ENCODE measurements around the gene DOK4. TPM values are rescaled to one million over a fixed set of nuclear protein-coding genes. Genes with fewer than 3 reads are reported as not detected.

The DOK4 gene
- total and polyA plus RNA-seq, 2 donors (not counting 3 experiments of a cell fraction or from before 2014, with no cell fraction given): 22.3 to 23.4 TPM

DNA sequence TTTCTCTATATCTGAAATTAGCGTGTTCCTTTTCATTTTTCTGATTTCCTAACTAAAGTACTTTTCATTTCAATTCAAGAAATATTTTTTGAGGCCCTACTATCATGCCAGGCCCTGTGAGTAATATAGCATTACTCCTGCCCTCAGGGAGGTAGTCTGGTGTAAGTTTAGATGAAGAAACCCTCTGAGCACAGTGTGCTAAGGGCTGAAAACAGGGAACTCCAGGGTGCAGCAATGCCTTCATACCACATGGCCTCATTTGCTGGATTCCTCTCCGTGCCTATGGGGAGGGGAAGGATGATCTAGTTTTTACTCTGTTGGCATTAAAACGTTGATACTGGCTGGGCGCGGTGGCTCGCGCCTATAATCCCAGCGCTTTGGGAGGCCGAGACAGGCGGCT is 34.3 kb downstream of the DOK4 start:
- no peak overlapping the region for H3K27ac ChIP-seq (ENCODE audit: insufficient read depth, low read depth, low read length)
- H3K36me3 ChIP-seq (ENCODE audit: control insufficient read depth in 2 of 2, extremely low read depth in 1 of 2, insufficient read depth in 2 of 2, low read length in 2 of 2): peaks cover 2 to 26% of the 10 kb centered on the region in 2 experiments
- H3K9me3 ChIP-seq (replicated peaks; ENCODE audit: control insufficient read depth, insufficient read depth, low read length): no peaks in the 10 kb centered on the region
- H3K4me2 ChIP-seq (ENCODE audit: insufficient read depth, low read length): no peak overlapping the region
- FAIRE-seq (no peak), DNase-seq (ENCODE audit: low read depth, low spot score) (no peak)
- no peaks in the 10 kb centered on the region for H3K9me1 ChIP-seq (replicated peaks; ENCODE audit: control insufficient read depth, extremely low read depth, insufficient read depth, low read length)
- no peak overlapping the region for H3K9ac ChIP-seq (replicated peaks; ENCODE audit: extremely low read depth, insufficient read depth, low read length)
- no peak overlapping the region for H3K4me3 ChIP-seq (replicated peaks in 1 of 3; ENCODE audit: insufficient read depth in 1 of 3, low read depth in 1 of 3, low read length in 3 of 3)
- ChIA-PET POLR2A (no interaction called here), CTCF (interaction anchor here (1.9 kb wide), 1 partner anchor 10 kb away, joined by 6 read pairs; the partner anchor contains the start of gene POLR2C)
- no peaks in the 10 kb centered on the region for H3K27me3 ChIP-seq (ENCODE audit: control insufficient read depth in 2 of 2, insufficient read depth in 2 of 2, low read length in 2 of 2)
- TF ChIP-seq GATA2 (IDR thresholded peaks at IDR 0.05; ENCODE audit: insufficient read depth, insufficient read length, low read depth, low read length) (no peak), JUN (IDR thresholded peaks at IDR 0.05; ENCODE audit: borderline replicate concordance, insufficient read depth, insufficient read length, low read depth) (no peak), EZH2 (IDR thresholded peaks at IDR 0.05; ENCODE audit: borderline replicate concordance, low read depth, low read length, severe bottlenecking) (no peak), FOS (IDR thresholded peaks at IDR 0.05; ENCODE audit: borderline replicate concordance, insufficient read depth, low read length) (no peak), POLR2A (IDR thresholded peaks at IDR 0.05; ENCODE audit: low read depth, low read length) (no peak)
- dilution Hi-C loops (cut with MboI; ENCODE audit: extremely low pct_ligation_motif_present, low sequenced_read_pairs) (no loop called here), intact Hi-C loops (cut with micrococcal nuclease) (no loop called here)
- H4K20me1 ChIP-seq (replicated peaks; ENCODE audit: control insufficient read depth, extremely low read depth, insufficient read depth, low read length): no peaks in the 10 kb centered on the region
- H2AFZ ChIP-seq (ENCODE audit: low read depth, low read length): no peak overlapping the region
- peaks cover 5% of the 10 kb centered on the region for H3K4me1 ChIP-seq (ENCODE audit: control insufficient read depth, extremely low read depth, insufficient read depth, low read length)
- H3K79me2 ChIP-seq (ENCODE audit: control insufficient read depth, insufficient read depth, low read length): peaks cover 12% of the 10 kb centered on the region
- no TSS peak for BruUV-seq (replicated peaks)

DNA sequence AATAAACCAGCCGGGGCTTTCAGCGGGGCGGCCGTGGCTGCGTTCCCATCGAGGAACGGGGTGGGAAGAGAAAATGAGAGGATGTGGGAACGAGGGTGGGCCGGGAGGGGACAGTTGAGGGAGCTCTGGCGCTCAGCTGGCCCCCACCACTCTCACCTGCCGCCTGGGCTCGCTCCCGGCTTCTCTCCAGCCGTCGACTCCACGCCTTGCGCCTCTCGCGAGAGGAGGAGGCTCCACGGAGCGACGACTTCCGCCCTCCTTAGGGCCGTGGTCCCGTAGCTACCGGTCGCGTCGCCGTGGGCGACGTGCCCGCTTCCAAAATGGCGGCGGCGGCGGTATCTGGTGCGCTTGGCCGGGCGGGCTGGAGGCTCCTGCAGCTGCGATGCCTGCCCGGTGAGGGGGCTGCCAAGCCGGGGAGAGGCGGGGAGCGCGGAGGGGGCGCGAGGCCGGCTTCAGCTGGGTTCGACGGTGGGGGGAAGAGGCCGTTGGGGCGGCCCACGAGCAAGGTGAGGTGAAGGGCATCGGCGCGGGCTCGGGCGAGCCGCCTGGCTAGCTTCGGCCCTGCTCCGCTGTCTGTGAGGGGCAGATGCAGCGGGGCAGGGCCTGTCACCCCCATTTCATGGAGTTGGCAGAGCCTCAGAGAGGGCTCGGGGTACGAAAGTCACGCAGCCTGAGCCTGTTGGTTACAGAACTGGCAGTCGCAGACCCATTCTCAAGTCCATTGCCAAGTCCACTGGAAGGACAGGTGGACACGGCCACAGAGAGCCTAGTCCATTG is 38.9 kb downstream of the DOK4 start, which contains the start of the genes CIAPIN1 and COQ9:
Gene CIAPIN1, minus strand, starts transcription at position 200 of the 777 bp plus-strand sequence. CDS start 6,457 bp downstream, outside the sequence.
Gene COQ9, plus strand, starts transcription at position 294 of the 777 bp plus-strand sequence. Its CDS starts 27 bp downstream, at position 321.
- H3K36me3 ChIP-seq (ENCODE audit: control insufficient read depth in 2 of 2, extremely low read depth in 1 of 2, insufficient read depth in 2 of 2, low read length in 2 of 2): no peaks in the 10 kb centered on the region
- peak within 1 kb of the TSS; percentile 68 for H2AFZ ChIP-seq (ENCODE audit: low read depth, low read length)
- POLR2A ChIA-PET: interaction anchor here (0.5 to 1.0 kb wide), 4 partner anchors 15 to 139 kb away, joined by 3 to 4 read pairs (median 3); partner anchors contain the start of gene POLR2C
- TSS peak; percentile 33 for BruUV-seq (replicated peaks)
- peaks cover 54% of the 10 kb centered on the region for H3K79me2 ChIP-seq (ENCODE audit: control insufficient read depth, insufficient read depth, low read length)
- peak within 1 kb of the TSS; percentile 56 for H3K27ac ChIP-seq (ENCODE audit: insufficient read depth, low read depth, low read length)
- no peaks in the 10 kb centered on the region for H3K27me3 ChIP-seq (ENCODE audit: control insufficient read depth in 2 of 2, insufficient read depth in 2 of 2, low read length in 2 of 2)
- CTCF ChIA-PET: interaction anchor here (0.7 to 1.7 kb wide), 13 partner anchors 9 to 148 kb away, joined by 3 to 29 read pairs (median 4); partner anchors contain the start of gene POLR2C
- dilution Hi-C loops (cut with MboI; ENCODE audit: extremely low pct_ligation_motif_present, low sequenced_read_pairs): no loop called here
- no peaks in the 10 kb centered on the region for H3K9me1 ChIP-seq (replicated peaks; ENCODE audit: control insufficient read depth, extremely low read depth, insufficient read depth, low read length)
- no peaks in the 10 kb centered on the region for H3K9me3 ChIP-seq (replicated peaks; ENCODE audit: control insufficient read depth, insufficient read depth, low read length)
- FAIRE-seq (peak; percentile 74), DNase-seq (ENCODE audit: low read depth, low spot score) (peak; percentile 92)
- H3K4me2 ChIP-seq (ENCODE audit: insufficient read depth, low read length): peak within 1 kb of the TSS; percentile 83
- H4K20me1 ChIP-seq (replicated peaks; ENCODE audit: control insufficient read depth, extremely low read depth, insufficient read depth, low read length): no peaks in the 10 kb centered on the region
- intact Hi-C loops (cut with micrococcal nuclease): loop anchor here (1.0 kb wide), 2 partner anchors 15 to 147 kb away; partner anchors contain the start of gene POLR2C
- peak within 1 kb of the TSS; percentile 94 for H3K9ac ChIP-seq (replicated peaks; ENCODE audit: extremely low read depth, insufficient read depth, low read length)
- H3K4me3 ChIP-seq (replicated peaks in 1 of 3; ENCODE audit: insufficient read depth in 1 of 3, low read depth in 1 of 3, low read length in 3 of 3): peak within 1 kb of the TSS; percentile 43 to 93 (median 78)
- H3K4me1 ChIP-seq (ENCODE audit: control insufficient read depth, extremely low read depth, insufficient read depth, low read length): peaks cover 12% of the 10 kb centered on the region
- no peak for TF ChIP-seq EZH2 (IDR thresholded peaks at IDR 0.05; ENCODE audit: borderline replicate concordance, low read depth, low read length, severe bottlenecking)
- TF ChIP-seq JUN (IDR thresholded peaks at IDR 0.05; ENCODE audit: borderline replicate concordance, insufficient read depth, insufficient read length, low read depth): no peak
- TF ChIP-seq, protein P1, sequence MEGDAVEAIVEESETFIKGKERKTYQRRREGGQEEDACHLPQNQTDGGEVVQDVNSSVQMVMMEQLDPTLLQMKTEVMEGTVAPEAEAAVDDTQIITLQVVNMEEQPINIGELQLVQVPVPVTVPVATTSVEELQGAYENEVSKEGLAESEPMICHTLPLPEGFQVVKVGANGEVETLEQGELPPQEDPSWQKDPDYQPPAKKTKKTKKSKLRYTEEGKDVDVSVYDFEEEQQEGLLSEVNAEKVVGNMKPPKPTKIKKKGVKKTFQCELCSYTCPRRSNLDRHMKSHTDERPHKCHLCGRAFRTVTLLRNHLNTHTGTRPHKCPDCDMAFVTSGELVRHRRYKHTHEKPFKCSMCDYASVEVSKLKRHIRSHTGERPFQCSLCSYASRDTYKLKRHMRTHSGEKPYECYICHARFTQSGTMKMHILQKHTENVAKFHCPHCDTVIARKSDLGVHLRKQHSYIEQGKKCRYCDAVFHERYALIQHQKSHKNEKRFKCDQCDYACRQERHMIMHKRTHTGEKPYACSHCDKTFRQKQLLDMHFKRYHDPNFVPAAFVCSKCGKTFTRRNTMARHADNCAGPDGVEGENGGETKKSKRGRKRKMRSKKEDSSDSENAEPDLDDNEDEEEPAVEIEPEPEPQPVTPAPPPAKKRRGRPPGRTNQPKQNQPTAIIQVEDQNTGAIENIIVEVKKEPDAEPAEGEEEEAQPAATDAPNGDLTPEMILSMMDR (IDR thresholded peaks at IDR 0.05; ENCODE audit: extremely low read depth in 1 of 2, insufficient read depth in 1 of 2, low read depth in 1 of 2, low read length in 2 of 2): no peak
- TF ChIP-seq, protein P2, sequence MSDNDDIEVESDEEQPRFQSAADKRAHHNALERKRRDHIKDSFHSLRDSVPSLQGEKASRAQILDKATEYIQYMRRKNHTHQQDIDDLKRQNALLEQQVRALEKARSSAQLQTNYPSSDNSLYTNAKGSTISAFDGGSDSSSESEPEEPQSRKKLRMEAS (IDR thresholded peaks at IDR 0.05; ENCODE audit: insufficient read depth, insufficient read length): peak; percentile 63
- TF ChIP-seq POLR2A (IDR thresholded peaks at IDR 0.05; ENCODE audit: low read depth, low read length): peak; percentile 94
- peak; percentile 50 for TF ChIP-seq MYC (IDR thresholded peaks at IDR 0.05; ENCODE audit: low read depth, low read length)
- TF ChIP-seq GATA2 (IDR thresholded peaks at IDR 0.05; ENCODE audit: insufficient read depth, insufficient read length, low read depth, low read length): no peak
- peak; percentile 98 for TF ChIP-seq POLR2AphosphoS5 (IDR thresholded peaks at IDR 0.05; ENCODE audit: insufficient read depth, low read depth, low read length)
- TF ChIP-seq FOS (IDR thresholded peaks at IDR 0.05; ENCODE audit: borderline replicate concordance, insufficient read depth, low read length): no peak

Measured in endothelial cell of umbilical vein (primary cell).